ENCODE measurements around the gene NFAT5.
A peak's percentile ranks its signal among the peaks of the same experiment; 100 is the strongest.
"Not testable (repeated sequence)": the region's sequence is repeated elsewhere in the genome, so short reads cannot be mapped to it uniquely, and the experiment has no call there.

The NFAT5 gene

DNA sequence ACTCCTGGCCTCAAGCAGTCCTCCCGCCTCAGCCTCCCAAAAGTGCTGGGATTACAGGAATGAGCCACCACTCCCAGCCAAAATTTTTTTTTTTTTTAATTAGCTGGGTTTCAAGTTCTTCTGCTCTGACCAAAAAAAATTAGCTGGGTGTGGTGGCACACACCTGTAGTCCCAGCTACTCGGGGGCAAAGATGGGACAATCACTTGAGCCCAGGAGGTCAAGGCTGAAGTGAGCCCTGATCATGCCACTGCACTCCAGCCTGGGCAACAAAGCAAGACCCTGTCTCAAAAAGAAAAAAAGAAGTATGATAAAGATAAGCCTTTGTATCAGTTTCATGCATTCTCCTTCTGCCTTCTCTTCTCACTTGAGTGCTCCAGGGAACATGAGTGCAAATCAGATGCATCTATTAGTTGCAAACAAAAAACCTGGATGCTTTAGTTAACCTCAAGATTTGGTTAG is 158.7 kb downstream of the NFAT5 start:
- Histone ChIP-seq H3K27ac (no peak overlapping the region), H3K9me3 (no peaks in the 10 kb centered on the region), H3K4me3 (ENCODE audit: low read depth in 1 of 2, low read length in 1 of 2) (no peak overlapping the region), H3K4me1 (ENCODE audit: control insufficient read depth in 1 of 2, insufficient read depth in 1 of 2, low read depth in 1 of 2, low read length in 1 of 2) (peaks cover 22 to 23% of the 10 kb centered on the region in 2 experiments), H3K36me3 (no peaks in the 10 kb centered on the region), H3K27me3 (peaks cover 52% of the 10 kb centered on the region)
- no peak for TF ChIP-seq CTCF (IDR thresholded peaks at IDR 0.05)

- TF ChIP-seq CTCF (IDR thresholded peaks at IDR 0.05), result no peak
- Histone ChIP-seq H3K4me3 (ENCODE audit: low read depth in 1 of 2, low read length in 1 of 2) (no peak overlapping the region), H3K4me1 (ENCODE audit: control insufficient read depth in 1 of 2, insufficient read depth in 1 of 2, low read depth in 1 of 2, low read length in 1 of 2) (peaks cover 22 to 23% of the 10 kb centered on the region in 2 experiments), H3K27me3 (peaks cover 52% of the 10 kb centered on the region), H3K9me3 (no peaks in the 10 kb centered on the region), H3K27ac (no peak overlapping the region), H3K36me3 (no peaks in the 10 kb centered on the region)
These were observed 159.3 kb downstream of the NFAT5 start for GRCh38 chr16:69724981-69725479.

DNA sequence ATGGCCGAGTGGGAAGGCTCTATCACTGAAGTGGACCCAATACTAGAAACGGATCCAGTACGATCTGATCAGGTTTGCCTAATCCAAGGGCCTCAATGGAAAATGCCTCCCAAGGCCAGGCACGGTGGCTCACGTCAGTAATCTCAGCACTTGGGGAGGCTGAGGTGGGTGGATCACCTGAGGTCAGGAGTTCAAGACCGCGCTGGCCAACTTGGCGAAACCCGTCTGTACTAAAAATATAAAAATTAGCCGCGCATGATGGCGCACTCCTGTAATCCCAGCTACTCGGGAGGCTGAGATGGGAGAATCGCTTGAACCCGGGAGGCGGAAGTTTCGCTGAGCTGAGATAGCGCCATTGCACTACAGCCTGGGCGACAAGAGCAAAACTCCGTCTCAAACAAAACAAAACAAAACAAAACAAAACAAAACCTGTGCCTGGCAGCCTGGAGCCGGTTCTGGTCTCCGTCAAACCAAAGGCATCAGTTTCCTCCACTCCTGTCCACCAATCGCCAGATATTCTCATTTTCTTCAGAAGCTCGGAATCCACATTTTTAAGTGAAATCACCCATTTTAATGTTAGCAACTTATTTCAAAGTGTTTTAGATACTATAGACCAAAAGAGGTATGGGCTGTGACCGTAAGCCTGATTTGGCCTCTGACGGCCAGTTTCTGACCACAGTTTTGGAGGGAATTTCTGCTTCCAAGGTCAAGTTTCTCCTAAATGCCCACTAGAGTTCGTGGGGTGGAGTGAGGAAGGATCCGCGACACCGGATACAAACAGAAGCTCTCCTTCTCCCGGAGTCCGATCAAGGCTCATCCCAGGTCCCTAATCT is 159.9 kb downstream of the NFAT5 start:
- Histone ChIP-seq H3K27ac (no peak overlapping the region), H3K27me3 (peaks cover 52% of the 10 kb centered on the region), H3K36me3 (no peaks in the 10 kb centered on the region), H3K4me3 (ENCODE audit: low read depth in 1 of 2, low read length in 1 of 2) (peak overlapping the region; percentile 53 to 61), H3K4me1 (ENCODE audit: control insufficient read depth in 1 of 2, insufficient read depth in 1 of 2, low read depth in 1 of 2, low read length in 1 of 2) (peaks cover 22 to 23% of the 10 kb centered on the region in 2 experiments), H3K9me3 (no peaks in the 10 kb centered on the region)
- no peak for TF ChIP-seq CTCF (IDR thresholded peaks at IDR 0.05)

DNA sequence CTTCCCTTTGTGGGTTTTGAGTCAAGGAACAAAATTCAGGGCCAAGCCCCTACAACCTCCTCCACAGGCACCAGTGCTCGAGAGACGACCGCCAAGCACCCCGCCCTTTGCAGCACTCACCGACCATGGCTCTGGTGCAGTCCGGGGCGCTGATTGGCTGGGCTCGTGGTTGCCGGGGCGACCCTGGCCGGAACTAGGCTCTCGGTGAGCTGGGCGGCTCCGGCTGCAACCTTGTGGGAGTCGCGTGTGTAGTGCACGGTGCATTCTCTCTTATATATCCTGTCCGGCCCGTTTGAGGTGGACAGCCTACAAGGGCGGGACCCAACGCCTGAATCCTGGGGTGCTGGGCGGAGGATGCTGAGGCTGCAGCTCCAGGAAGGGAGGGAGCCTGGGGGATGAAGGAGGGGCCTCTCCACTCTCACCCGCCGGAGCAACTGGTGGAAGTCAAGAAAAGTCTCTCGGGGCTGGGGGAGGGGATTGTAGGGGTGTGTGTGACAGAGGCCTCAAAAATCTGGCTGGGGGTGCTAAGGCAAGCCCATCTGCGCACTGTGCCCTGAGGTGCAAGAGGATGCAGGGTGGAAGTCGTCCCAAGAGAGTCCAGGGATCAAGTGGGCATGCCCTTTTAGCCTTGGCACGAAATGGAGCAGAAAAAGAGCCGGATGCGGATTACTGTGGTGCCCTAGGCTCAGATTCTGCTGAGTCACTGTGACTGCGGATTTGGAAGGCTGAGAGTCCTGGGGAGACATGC is 160.7 kb downstream of the NFAT5 start, which contains the start of gene NQO1:
NQO1 (minus strand) TSS at position 248 of the 748 bp plus-strand sequence; CDS start at position 127, 121 bp downstream.
- peaks cover 22 to 23% of the 10 kb centered on the region in 2 experiments for H3K4me1 ChIP-seq (ENCODE audit: control insufficient read depth in 1 of 2, insufficient read depth in 1 of 2, low read depth in 1 of 2, low read length in 1 of 2)
- H3K36me3 ChIP-seq, result no peaks in the 10 kb centered on the region
- H3K27ac ChIP-seq, result peak within 1 kb of the TSS; percentile 50
- no peaks in the 10 kb centered on the region for H3K9me3 ChIP-seq
- peak within 1 kb of the TSS; percentile 53 to 61 for H3K4me3 ChIP-seq (ENCODE audit: low read depth in 1 of 2, low read length in 1 of 2)
- no peak for TF ChIP-seq CTCF (IDR thresholded peaks at IDR 0.05)
- peaks cover 52% of the 10 kb centered on the region for H3K27me3 ChIP-seq

DNA sequence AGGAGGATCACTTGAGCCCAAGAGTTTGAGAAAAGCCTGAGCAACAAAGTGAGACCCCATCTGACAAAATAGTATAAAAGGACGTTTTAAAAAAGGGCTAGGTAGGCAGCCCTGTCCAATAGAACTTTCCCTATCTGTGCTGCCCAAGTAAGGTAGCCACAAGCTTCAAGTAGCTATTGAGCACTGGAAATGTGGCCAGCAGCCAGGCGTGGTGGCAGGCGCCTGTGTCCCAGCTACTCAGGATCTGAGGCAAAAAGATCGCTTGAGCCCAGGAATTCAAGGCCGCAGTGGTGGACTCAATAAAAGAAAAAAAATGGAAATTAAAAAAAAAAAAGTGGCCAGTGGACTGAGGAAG is 162.1 kb downstream of the NFAT5 start:
- Histone ChIP-seq H3K27ac (no peak overlapping the region), H3K27me3 (peaks cover 52% of the 10 kb centered on the region), H3K36me3 (no peaks in the 10 kb centered on the region), H3K9me3 (no peaks in the 10 kb centered on the region), H3K4me1 (ENCODE audit: control insufficient read depth in 1 of 2, insufficient read depth in 1 of 2, low read depth in 1 of 2, low read length in 1 of 2) (peaks cover 22 to 23% of the 10 kb centered on the region in 2 experiments), H3K4me3 (ENCODE audit: low read depth in 1 of 2, low read length in 1 of 2) (no peak overlapping the region)
- no peak for TF ChIP-seq CTCF (IDR thresholded peaks at IDR 0.05)

DNA sequence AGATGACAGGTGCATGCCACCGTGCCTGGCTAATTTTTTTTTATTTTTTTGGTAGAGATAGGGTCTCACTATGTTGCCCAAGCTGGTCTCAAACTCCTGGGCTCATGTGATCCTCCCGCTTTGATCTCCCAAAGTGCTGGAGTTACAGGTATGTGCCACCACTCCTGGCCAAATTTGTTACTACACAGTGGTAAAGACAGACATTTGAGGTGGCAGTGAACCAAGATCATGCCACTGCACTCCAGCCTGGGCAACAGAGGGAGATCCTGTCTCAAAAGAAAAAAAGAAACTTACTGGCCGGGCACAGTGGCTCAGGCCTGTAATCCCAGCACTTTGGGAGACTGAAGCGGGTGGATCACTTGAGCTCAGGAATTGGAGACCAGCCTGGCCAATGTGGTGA is 163.3 kb downstream of the NFAT5 start:
- peaks cover 47% of the 10 kb centered on the region for H3K27me3 ChIP-seq
- not testable (repeated sequence) for H3K36me3 ChIP-seq; H3K27ac ChIP-seq; H3K4me3 ChIP-seq (ENCODE audit: low read depth in 1 of 2, low read length in 1 of 2); H3K9me3 ChIP-seq
- peaks cover 22 to 23% of the 10 kb centered on the region in 2 experiments for H3K4me1 ChIP-seq (ENCODE audit: control insufficient read depth in 1 of 2, insufficient read depth in 1 of 2, low read depth in 1 of 2, low read length in 1 of 2)

DNA sequence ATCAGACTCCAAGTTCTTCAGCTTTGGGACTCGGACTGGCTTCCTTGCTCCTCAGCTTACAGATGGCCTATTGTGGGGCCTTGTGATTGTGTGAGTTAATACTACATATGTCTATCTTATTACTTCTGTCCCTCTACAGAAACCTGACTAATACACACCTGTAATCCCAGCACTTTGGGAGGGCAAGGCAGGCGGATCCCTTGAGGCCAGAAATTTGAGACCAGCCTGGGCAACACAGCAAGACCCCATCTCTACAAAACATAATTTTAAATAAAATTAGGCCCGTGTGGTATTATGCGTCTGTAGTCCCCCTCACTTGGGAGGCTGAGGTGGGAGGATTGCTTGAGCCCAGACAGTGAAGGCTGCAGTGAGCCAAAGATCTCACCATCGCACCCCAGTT is 165.5 kb downstream of the NFAT5 start:
- not testable (repeated sequence) for H3K9me3 ChIP-seq; H3K27ac ChIP-seq; H3K36me3 ChIP-seq; H3K4me3 ChIP-seq (ENCODE audit: low read depth in 1 of 2, low read length in 1 of 2)
- H3K27me3 ChIP-seq, result peaks cover 24% of the 10 kb centered on the region
- H3K4me1 ChIP-seq (ENCODE audit: control insufficient read depth in 1 of 2, insufficient read depth in 1 of 2, low read depth in 1 of 2, low read length in 1 of 2), result peaks cover 9 to 12% of the 10 kb centered on the region in 2 experiments

Data from neutrophil (primary cell).